22Rv1 (cell line): ENCODE measurements around the gene NELL1.

Source experiments
- CTCF ChIP-seq: fragments of 450-650 bp; IDR thresholded peaks from 2 replicates; pipeline ENCODE4 v1.5.1; 2017; ENCODE audit warnings: mild to moderate bottlenecking
- ZFX ChIP-seq: fragments of 450-650 bp; IDR thresholded peaks from 2 replicates; pipeline ENCODE4 v1.6.1; 2017; ENCODE audit warnings: antibody characterized with exemption, borderline replicate concordance

- TF ChIP-seq CTCF (no peak), ZFX (no peak)
Observed at GRCh38 chr11:20790622-20791021, 121.2 kb downstream of the NELL1 start.
